Kidney glomerular epithelial cell (primary cell): ENCODE data around the gene PDE2A.

Experiments used
- DNase-seq: peaks from one replicate; lab custom pipeline; 2025; lab: John Stamatoyannopoulos, UW

The PDE2A gene

DNA sequence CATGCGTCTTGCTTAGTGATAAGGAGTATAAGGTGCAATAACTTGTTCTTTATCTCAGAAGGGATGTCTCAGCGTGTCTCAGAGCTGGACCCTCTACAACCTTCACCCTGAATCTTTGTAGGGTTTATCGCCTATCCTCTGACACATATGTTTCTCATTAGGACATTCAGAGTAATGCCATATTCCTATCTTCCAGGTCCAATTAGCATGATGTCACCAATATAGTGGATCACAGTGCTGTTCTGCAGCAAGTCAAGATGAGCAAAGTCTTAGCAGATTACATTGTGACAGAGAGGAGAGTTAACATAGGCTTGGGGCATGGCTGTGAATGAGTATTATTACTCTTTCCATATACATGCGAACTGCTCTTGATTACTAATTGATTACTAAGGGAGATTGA lies 129.6 kb downstream of the PDE2A start:
- DNase-seq, result no peak

DNA sequence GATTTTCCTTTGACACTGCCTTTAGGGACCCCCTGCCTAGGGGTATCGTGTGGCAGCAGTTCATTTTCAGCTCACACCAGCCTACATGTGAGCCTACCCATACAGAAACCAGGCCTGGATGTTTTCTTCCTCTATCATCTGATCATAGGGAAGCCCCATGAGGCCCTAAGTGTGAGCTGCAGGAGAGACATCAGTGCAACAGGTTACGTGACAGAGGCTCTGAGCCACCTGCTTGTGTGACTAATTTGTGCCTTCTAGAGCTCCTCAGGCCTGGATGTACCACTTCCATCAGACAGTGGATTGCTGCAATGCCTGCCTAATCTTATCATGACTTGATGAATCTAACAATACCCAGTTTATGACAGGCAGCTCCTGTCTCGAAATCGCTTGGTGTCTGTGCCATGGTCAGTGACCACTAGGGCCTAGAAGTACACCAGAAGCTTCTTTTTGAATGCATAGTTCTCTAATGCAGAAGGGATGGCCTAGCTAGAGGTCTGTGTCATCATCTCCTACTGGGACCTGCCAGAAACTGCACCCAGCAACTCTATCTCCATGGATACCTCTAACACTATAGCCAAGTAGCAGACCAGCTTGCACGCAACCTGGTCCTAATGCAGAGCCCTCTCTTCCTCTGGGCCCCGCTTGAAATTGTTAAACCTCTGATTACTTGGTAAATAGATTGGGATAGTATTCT lies 130.2 kb downstream of the PDE2A start:
- no peak for DNase-seq

- DNase-seq, result no peak
Observed at GRCh38 chr11:72541257-72541974, 132.8 kb downstream of the PDE2A start.

DNA sequence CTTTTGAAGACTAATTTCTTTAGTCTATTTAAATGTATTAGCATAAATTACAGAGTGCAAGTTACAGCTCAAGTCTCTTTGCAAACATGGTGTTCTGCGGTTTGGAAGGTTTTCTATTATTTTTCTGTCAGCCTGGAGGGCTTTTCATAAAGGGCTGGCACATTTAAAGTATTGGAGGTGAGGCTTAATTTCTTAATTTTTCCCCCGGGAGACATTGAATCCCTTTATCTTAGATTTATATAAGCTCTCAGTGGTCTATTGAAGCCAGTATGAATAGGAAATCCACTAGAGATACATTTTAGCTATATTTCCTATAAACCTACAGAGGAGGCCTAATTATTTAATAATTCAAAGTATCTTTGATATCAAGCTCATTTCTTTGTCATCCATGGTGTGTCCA lies 137.2 kb downstream of the PDE2A start:
- no peak for DNase-seq

- no peak for DNase-seq
Observed at GRCh38 chr11:72535194-72535547, 139.1 kb downstream of the PDE2A start.

DNA sequence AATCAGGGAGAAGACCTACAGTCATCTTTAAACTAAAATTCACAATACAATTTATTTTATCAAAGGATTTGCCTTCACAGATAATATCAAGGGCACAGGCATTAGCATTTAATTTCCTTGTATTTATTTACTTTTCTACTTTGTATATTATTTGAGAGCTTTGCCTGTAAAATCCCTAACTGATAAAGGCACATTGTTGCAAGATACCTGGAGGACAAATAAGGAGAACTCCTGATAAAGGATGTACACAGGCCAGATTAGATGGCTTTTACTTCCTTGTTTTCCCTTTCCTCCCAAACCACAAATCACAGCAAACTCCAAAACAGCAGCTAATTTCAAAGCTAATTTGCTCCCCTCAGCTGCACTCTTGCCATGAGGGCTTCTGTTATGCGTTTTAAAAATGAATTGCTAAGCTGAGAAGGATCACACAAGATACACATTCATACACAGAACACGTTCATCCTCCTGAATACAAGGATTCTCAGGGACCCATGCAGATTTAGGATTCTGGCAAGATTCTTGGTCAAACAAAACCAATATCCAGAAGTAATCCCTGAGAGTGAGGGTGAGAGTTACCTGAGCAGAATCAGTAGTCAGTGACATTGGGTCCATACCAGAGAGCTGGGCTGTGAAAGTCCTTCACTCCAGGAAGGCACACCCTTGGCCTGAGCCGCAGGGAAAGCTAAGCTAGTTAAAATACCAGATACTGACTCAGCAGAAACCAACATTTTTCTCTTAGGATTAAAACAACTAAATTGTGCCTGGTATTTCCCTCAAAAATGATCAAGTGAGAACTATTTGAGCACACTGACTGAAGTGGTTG lies 139.6 kb downstream of the PDE2A start:
- DNase-seq, result no peak

DNA sequence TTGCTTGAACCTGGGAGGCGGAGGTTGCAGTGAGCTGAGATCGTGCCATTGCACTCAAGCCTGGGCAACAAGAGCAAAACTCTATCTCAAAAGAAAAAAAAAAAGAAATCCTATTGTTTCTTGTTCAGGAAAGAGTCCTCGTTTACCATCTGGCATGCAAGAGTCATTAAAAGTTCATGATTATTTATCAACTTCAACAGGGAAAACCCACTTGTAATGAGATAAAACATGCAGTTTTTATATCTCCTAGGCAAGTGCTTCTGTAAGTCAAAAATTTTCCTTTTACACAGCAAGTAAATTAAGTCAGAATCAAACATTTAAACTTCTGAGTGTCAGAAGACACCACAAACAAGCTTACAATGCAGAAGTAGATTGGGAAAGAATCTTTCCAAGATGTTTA lies 145.2 kb downstream of the PDE2A start:
- DNase-seq, result no peak

DNA sequence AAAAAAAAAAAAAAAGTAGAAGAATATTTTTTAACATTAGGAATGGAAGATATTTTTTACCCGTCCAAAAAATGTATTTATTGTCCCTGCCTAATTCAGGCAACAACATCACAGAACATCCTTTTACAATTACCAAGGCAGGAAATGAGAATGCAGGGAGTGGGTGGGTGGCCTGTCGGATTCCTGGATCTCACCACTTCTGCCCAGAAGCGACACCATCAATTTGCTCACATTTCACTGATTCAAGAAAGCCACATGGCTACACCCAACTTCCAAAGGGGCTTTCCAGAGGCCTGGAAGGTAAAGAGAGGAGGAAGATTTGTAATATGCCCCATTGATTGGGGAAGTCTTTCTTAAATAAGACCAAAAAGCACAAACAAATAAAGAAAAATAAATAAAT lies 146.1 kb downstream of the PDE2A start:
- no peak for DNase-seq
